Endothelial cell of umbilical vein (primary cell): Measurements from ENCODE around the gene OR1N2. TPM values are rescaled to one million over a fixed set of nuclear protein-coding genes. Genes with fewer than 3 reads are reported as not detected.

Experiments used
- BruUV-seq: library from RNA; stranded (reverse); fragments of 400-500 nt; replicated peaks from 2 replicates; lab custom pipeline; 2021; lab: Mats Ljungman, UMichigan
- CTCF ChIA-PET: fragments of 300-600, 350-600 bp; sonication (Branson Sonifier 250); formaldehyde crosslinking; loops from one replicate; lab custom pipeline; 2021; ENCODE audit warnings: antibody characterized with exemption, inconsistent platforms; lab: Charles Lee
- POLR2A ChIA-PET: fragments of 300-600, 350-600 bp; sonication (Branson Sonifier 250); formaldehyde crosslinking; loops from one replicate; lab custom pipeline; 2021; ENCODE audit warnings: antibody characterized with exemption, inconsistent platforms; lab: Charles Lee
- DNase-seq: peaks from one replicate; pipeline ENCODE4 v3.0.0-alpha.2; 2011; ENCODE audit warnings: low read depth, low spot score
- FAIRE-seq: peaks from 2 replicates; lab custom pipeline; 2011; peaks lifted over from hg19 to GRCh38; lab: Jason Lieb, UNC
- H2AFZ ChIP-seq: 2 replicates; pipeline ENCODE4 v1.6.0; 2012; ENCODE audit warnings: low read depth, low read length, control low read depth, inconsistent platforms
- H3K27ac ChIP-seq: 2 replicates; pipeline ENCODE4 v1.5.1; 2011; ENCODE audit warnings: low read depth, mild to moderate bottlenecking, control low read depth, low read length, moderate library complexity; ENCODE audit not compliant: insufficient read depth
- H3K27me3 ChIP-seq, 2 experiments: 2 replicates each; pipeline versions ENCODE4 v1.6.0 to v1.6.1; 2011; ENCODE audit warnings: low read length in 2 of 2, mixed read lengths in 1 of 2; ENCODE audit not compliant: control insufficient read depth in 2 of 2, insufficient read depth in 2 of 2
- H3K36me3 ChIP-seq, 2 experiments: 2 replicates in 1 of 2; 3 replicates in 1 of 2; pipeline ENCODE4 v1.5.1; 2011; ENCODE audit warnings: low read length in 2 of 2, mild to moderate bottlenecking in 1 of 2, moderate library complexity in 1 of 2; ENCODE audit not compliant: control insufficient read depth in 2 of 2, insufficient read depth in 2 of 2; ENCODE audit errors: extremely low read depth in 1 of 2
- H3K4me1 ChIP-seq: 3 replicates; pipeline ENCODE4 v1.5.1; 2011; ENCODE audit warnings: mild to moderate bottlenecking, low read length; ENCODE audit not compliant: control insufficient read depth, insufficient read depth; ENCODE audit errors: extremely low read depth
- H3K4me2 ChIP-seq: 2 replicates; pipeline ENCODE4 v1.6.1; 2011; ENCODE audit warnings: low read length, control low read depth, mixed read lengths; ENCODE audit not compliant: insufficient read depth
- H3K4me3 ChIP-seq, 3 experiments: fragments of 200-600 bp in 1 of 3; sonication (generic), shearing (Covaris generic) in 1 of 3; replicated peaks in 1 of 3; 2 replicates each; pipeline ENCODE4 v1.5.1; 2011 to 2016; ENCODE audit warnings: control low read depth in 3 of 3, low read length in 3 of 3, mild to moderate bottlenecking in 2 of 3, inconsistent platforms in 1 of 3, low read depth in 1 of 3, moderate library complexity in 1 of 3; ENCODE audit not compliant: insufficient read depth in 1 of 3
- H3K79me2 ChIP-seq: 2 replicates; pipeline ENCODE4 v1.6.0; 2012; ENCODE audit warnings: low read length, inconsistent platforms; ENCODE audit not compliant: control insufficient read depth, insufficient read depth
- H3K9ac ChIP-seq: replicated peaks from 2 replicates; pipeline ENCODE3; 2011; ENCODE audit warnings: low read length, control low read depth; ENCODE audit not compliant: insufficient read depth; ENCODE audit errors: extremely low read depth
- H3K9me1 ChIP-seq: replicated peaks from 3 replicates; pipeline ENCODE4 v1.6.0; 2011; ENCODE audit warnings: mild to moderate bottlenecking, low read length; ENCODE audit not compliant: control insufficient read depth, insufficient read depth; ENCODE audit errors: extremely low read depth
- H3K9me3 ChIP-seq: replicated peaks from 2 replicates; pipeline ENCODE4 v1.5.1; 2012; ENCODE audit warnings: low read length, inconsistent platforms; ENCODE audit not compliant: control insufficient read depth, insufficient read depth
- H4K20me1 ChIP-seq: replicated peaks from 2 replicates; pipeline ENCODE3; 2011; ENCODE audit warnings: mild to moderate bottlenecking, low read length; ENCODE audit not compliant: control insufficient read depth, insufficient read depth; ENCODE audit errors: extremely low read depth
- EZH2 ChIP-seq: IDR thresholded peaks from 2 replicates; pipeline ENCODE4 v1.6.1; 2012; ENCODE audit warnings: borderline replicate concordance, low read depth, mild to moderate bottlenecking, moderate library complexity, low read length, inconsistent platforms; ENCODE audit not compliant: severe bottlenecking
- FOS ChIP-seq: IDR thresholded peaks from 2 replicates; pipeline ENCODE4 v1.6.1; 2011; ENCODE audit warnings: mild to moderate bottlenecking, low read length, moderate library complexity, borderline replicate concordance; ENCODE audit not compliant: insufficient read depth
- GATA2 ChIP-seq: IDR thresholded peaks from 2 replicates; pipeline ENCODE4 v1.7.0; 2011; ENCODE audit warnings: low read depth, mild to moderate bottlenecking, moderate library complexity, mixed read lengths, low read length; ENCODE audit not compliant: insufficient read length, insufficient read depth
- JUN ChIP-seq: IDR thresholded peaks from 2 replicates; pipeline ENCODE4 v1.6.1; 2011; ENCODE audit warnings: borderline replicate concordance, low read depth; ENCODE audit not compliant: insufficient read length, insufficient read depth
- MAX ChIP-seq: IDR thresholded peaks from 2 replicates; pipeline ENCODE4 v1.6.1; 2011; ENCODE audit not compliant: insufficient read depth, insufficient read length
- MYC ChIP-seq: IDR thresholded peaks from one replicate; pipeline ENCODE4 v1.6.1; 2011; ENCODE audit warnings: mild to moderate bottlenecking, low read depth, low read length
- POLR2A ChIP-seq: IDR thresholded peaks from 2 replicates; pipeline ENCODE4 v1.6.1; 2012; ENCODE audit warnings: low read depth, mild to moderate bottlenecking, control low read depth, low read length
- POLR2AphosphoS5 ChIP-seq: IDR thresholded peaks from 2 replicates; pipeline ENCODE4 v1.6.1; 2012; ENCODE audit warnings: low read depth, mild to moderate bottlenecking, control low read depth, low read length, moderate library complexity; ENCODE audit not compliant: insufficient read depth
- dilution Hi-C: fragments of 300-500 bp; cut with MboI; formaldehyde crosslinking; loops from one replicate; pipeline ENCODE4 v1.15.0; 2019; ENCODE audit warnings: low sequenced_read_pairs; ENCODE audit not compliant: extremely low pct_ligation_motif_present
- intact Hi-C: fragments of 100-400 bp; cut with micrococcal nuclease; formaldehyde crosslinking; loops from one replicate; pipeline ENCODE4 v1.10.0; 2022
- polyA plus RNA-seq, 4 experiments: library from polyadenylated mRNA; depleted of rRNA in 3 of 4; stranded (reverse) in 3 of 4; unstranded in 1 of 4; fragments of >200 nt; gene quantifications; 2 replicates each; pipeline versions ENCODE4 v1.2.1 to v1.2.3, GENCODE V29; 2011 to 2012; ENCODE audit warnings: missing spikeins in 1 of 4
- total RNA-seq: library from RNA; stranded (reverse); gene quantifications from 2 replicates; pipeline ENCODE4 v1.2.3, GENCODE V29; 2021
- TF ChIP-seq, protein P1 (sequence below), 2 donors: IDR thresholded peaks; 1 replicate in 1 of 2; 2 replicates in 1 of 2; pipeline ENCODE4 v1.5.1; 2011; ENCODE audit warnings: low read length in 2 of 2, mild to moderate bottlenecking in 2 of 2, moderate library complexity in 2 of 2, control low read depth in 1 of 2, inconsistent platforms in 1 of 2, low read depth in 1 of 2; ENCODE audit not compliant: insufficient read depth in 1 of 2; ENCODE audit errors: extremely low read depth in 1 of 2

The OR1N2 gene
- total and polyA plus RNA-seq, 2 donors (not counting 3 experiments of a cell fraction or from before 2014, with no cell fraction given) = not detected

DNA sequence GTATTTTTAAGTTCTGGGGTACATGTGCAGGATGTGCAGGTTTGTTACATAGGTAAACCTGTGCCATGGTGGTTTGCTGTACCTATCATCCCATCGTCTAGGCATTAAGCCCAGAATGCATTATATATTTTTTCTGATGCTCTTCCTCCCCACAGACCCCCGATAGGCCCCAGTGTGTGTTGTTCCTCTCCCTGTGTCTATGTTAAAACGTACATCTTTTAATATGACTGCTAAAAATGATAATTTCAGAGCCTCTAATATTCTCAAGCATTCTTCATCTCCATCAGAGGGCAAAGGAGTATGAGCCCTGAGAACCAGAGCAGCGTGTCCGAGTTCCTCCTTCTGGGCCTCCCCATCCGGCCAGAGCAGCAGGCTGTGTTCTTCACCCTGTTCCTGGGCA is 42.4 kb upstream of the OR1N2 start, which contains the start of gene OR1J2:
Gene OR1J2 (plus strand): TSS at position 301 of the 400 bp plus-strand sequence. CDS start 0 bp downstream, at position 301.
- H3K9me1 ChIP-seq = peaks cover 2% of the 10 kb centered on the region
- BruUV-seq = no TSS peak
- H3K27me3 ChIP-seq = peaks cover 8 to 14% of the 10 kb centered on the region in 2 experiments
- ChIA-PET CTCF (interaction anchor here (0.7 kb wide), 1 partner anchor 12 kb away, joined by 3 read pairs; no protein-coding TSS in a partner anchor), POLR2A (no interaction called here)
- H3K4me2 ChIP-seq = no peak within 1 kb of the TSS
- dilution Hi-C loops = no loop called here
- H3K79me2 ChIP-seq = no peaks in the 10 kb centered on the region
- DNase-seq (no peak), FAIRE-seq (no peak)
- TF ChIP-seq POLR2AphosphoS5 (no peak), JUN (no peak), POLR2A (no peak), EZH2 (no peak), FOS (no peak), MYC (no peak), GATA2 (no peak), MAX (no peak)
- TF ChIP-seq, protein P1, sequence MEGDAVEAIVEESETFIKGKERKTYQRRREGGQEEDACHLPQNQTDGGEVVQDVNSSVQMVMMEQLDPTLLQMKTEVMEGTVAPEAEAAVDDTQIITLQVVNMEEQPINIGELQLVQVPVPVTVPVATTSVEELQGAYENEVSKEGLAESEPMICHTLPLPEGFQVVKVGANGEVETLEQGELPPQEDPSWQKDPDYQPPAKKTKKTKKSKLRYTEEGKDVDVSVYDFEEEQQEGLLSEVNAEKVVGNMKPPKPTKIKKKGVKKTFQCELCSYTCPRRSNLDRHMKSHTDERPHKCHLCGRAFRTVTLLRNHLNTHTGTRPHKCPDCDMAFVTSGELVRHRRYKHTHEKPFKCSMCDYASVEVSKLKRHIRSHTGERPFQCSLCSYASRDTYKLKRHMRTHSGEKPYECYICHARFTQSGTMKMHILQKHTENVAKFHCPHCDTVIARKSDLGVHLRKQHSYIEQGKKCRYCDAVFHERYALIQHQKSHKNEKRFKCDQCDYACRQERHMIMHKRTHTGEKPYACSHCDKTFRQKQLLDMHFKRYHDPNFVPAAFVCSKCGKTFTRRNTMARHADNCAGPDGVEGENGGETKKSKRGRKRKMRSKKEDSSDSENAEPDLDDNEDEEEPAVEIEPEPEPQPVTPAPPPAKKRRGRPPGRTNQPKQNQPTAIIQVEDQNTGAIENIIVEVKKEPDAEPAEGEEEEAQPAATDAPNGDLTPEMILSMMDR (IDR thresholded peaks at IDR 0.05; ENCODE audit: extremely low read depth in 1 of 2, insufficient read depth in 1 of 2, low read depth in 1 of 2, low read length in 2 of 2) = no peak
- intact Hi-C loops = no loop called here
- no peaks in the 10 kb centered on the region for H4K20me1 ChIP-seq
- no peak within 1 kb of the TSS for H3K9ac ChIP-seq
- H2AFZ ChIP-seq = no peak within 1 kb of the TSS
- H3K36me3 ChIP-seq = no peaks in the 10 kb centered on the region
- no peaks in the 10 kb centered on the region for H3K9me3 ChIP-seq
- no peaks in the 10 kb centered on the region for H3K4me1 ChIP-seq
- H3K4me3 ChIP-seq = no peak within 1 kb of the TSS
- no peak within 1 kb of the TSS for H3K27ac ChIP-seq
